Measurements from ENCODE around the gene RBM23.

Gene RBM23

GRCh38 chr14:22945642-22946041 lies 26.7 kb upstream of the RBM23 start:
- TF ChIP-seq CTCF (conservative IDR thresholded peaks at IDR 0.05) (no peak), ZFX (IDR thresholded peaks at IDR 0.05) (no peak)
- H3K27ac ChIP-seq = no peak overlapping the region

DNA sequence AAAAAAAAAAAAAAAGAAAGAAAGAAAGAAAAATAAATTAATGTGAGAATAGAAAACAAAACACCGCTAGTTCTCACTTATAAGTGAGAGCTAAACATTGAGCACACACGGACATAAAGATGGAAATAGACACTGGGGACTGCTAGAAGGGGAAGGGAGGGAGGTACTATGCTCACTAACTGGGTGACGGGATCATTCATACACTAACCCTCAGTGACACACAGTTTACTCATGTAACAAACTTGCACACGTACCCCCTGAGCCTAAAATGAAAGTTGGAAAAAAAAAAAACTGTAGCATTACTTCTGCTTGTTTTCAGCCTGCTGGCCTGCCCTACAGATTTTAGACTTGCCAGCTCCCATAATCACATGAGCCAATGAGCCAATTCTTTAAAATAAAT lies 20.7 kb upstream of the RBM23 start:
- no peak for TF ChIP-seq ZFX (IDR thresholded peaks at IDR 0.05)
- no peak for TF ChIP-seq CTCF (conservative IDR thresholded peaks at IDR 0.05)
- no peak overlapping the region for H3K27ac ChIP-seq

DNA sequence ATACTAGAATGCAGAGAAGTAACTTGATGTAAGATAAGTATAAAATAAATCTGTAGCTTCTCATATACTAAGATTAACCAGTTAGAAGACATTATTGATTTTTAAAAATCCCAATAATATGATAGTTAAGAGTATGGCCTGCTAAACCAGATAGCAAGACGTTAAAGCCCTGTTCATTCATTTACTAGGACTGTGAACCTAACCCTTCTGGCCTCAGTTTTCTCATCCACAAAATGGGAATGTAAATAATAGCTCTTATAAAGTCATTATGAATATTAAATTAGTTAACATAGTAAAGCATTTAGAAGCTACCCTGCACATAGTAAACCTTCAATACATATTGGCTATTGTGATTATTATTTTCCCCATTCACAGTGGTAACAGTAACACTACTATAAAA lies 16.2 kb upstream of the RBM23 start:
- TF ChIP-seq ZFX (IDR thresholded peaks at IDR 0.05) (no peak), CTCF (conservative IDR thresholded peaks at IDR 0.05) (no peak)
- H3K27ac ChIP-seq = no peak overlapping the region

DNA sequence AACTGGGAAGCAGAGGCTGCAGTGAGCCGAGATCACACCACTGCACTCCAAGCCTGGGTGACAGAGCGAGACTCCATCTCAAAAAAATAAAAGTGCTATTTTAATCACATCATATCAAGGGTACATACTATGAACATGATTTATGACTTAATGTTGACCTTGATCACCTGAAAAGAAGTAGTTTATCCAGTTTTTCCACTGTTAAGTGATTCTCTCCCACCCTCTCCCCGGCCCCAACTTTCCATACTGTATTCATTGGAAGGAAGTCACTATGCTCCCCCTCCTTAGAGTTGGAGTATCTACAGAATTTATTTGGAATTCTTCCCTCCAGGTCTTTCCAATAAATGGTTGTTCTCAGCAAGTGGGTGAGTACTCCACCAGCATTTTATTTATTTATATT lies 13.2 kb upstream of the RBM23 start:
- H3K27ac ChIP-seq = no peak overlapping the region
- no peak for TF ChIP-seq ZFX (IDR thresholded peaks at IDR 0.05)
- no peak for TF ChIP-seq CTCF (conservative IDR thresholded peaks at IDR 0.05)

GRCh38 chr14:22929961-22930364 lies 11.0 kb upstream of the RBM23 start:
- H3K27ac ChIP-seq = peak overlapping the region; percentile 88
- TF ChIP-seq CTCF (conservative IDR thresholded peaks at IDR 0.05) = no peak
- TF ChIP-seq ZFX (IDR thresholded peaks at IDR 0.05) = no peak

DNA sequence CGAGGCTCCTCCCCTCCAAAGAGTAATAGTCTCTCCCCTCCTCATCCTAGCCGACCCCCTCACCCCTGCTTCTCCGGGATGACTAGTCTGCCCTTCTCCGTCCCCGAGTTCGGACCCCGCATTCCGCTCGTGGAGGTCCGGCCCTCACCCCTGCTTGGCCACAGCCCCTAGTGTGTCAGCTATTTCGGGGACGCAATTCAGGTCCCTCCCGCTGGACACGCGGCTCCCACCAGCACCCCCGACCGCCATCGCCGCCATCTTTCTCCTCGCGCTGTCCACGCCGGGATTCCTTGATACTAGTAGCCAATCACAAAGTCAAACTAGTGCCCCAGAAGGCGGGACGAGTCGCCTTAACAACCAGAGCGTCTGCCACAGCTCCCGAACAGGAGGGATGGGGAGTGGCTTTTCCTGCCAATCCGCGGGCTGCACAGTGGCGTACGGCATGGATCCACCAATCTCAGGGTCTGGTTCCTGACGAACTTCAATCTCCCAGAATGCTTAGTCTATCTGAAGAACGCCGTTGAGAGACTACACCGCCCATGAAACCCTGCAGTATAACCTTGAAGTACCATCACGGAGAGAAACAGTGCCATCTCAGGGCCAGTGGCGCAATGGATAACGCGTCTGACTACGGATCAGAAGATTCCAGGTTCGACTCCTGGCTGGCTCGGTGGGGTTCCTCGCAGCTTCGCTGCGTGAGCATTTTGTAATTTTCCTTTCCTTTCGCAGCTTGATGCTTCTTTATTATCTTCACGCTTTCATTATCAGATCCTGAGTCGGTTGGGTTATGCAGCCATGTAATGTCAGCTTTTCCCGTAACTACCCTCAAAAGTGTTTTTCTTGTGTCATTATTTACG lies 10.4 kb upstream of the RBM23 start, which contains the start of gene PRMT5:
Gene PRMT5, minus strand, starts transcription at position 273 of the 857 bp plus-strand sequence. Its CDS starts 15 bp downstream, at position 258.
- TF ChIP-seq CTCF (conservative IDR thresholded peaks at IDR 0.05) (no peak), ZFX (IDR thresholded peaks at IDR 0.05) (no peak)
- peak within 1 kb of the TSS; percentile 88 for H3K27ac ChIP-seq

- TF ChIP-seq ZFX (IDR thresholded peaks at IDR 0.05) (no peak), CTCF (conservative IDR thresholded peaks at IDR 0.05) (no peak)
- peak overlapping the region; percentile 88 for H3K27ac ChIP-seq
Measured at GRCh38 chr14:22928237-22929103, 9.5 kb upstream of the RBM23 start.

Measured in C4-2B (cell line).